Mesenteric fat pad (tissue), 1 donor: ENCODE measurements around the gene CD44. TPM values are rescaled to one million over a fixed set of nuclear protein-coding genes. Genes with fewer than 3 reads are reported as not detected.

Experiments used
- DNase-seq: peaks from one replicate; pipeline ENCODE4 v3.0.0-alpha.2; 2020; ENCODE audit warnings: low spot score
- total RNA-seq: library from RNA; stranded (reverse); fragmentation: NEBNext Ultra II Directional; extraction: Animal tissue kit (Norgen Biotek cat#: 25700); gene quantifications from one replicate; pipeline ENCODE4 v1.2.1, GENCODE V29; 2021
- donor health status: DM: yes; HTN: yes; CAD: no.

The CD44 gene
- total RNA-seq, 1 donor from 2014 or later: 280 TPM

- no peak for DNase-seq
These were observed 95.6 kb downstream of the CD44 start for GRCh38 chr11:35234460-35235156.

- DNase-seq: no peak
These were observed 96.1 kb downstream of the CD44 start for GRCh38 chr11:35235157-35235468.

GRCh38 chr11:35235498-35235897 lies 96.5 kb downstream of the CD44 start:
- DNase-seq: no peak

- DNase-seq: no peak
These were observed 97.1 kb downstream of the CD44 start for GRCh38 chr11:35235936-35236666.

GRCh38 chr11:35236667-35237003 lies 97.7 kb downstream of the CD44 start:
- DNase-seq: no peak

GRCh38 chr11:35237351-35237750 lies 98.4 kb downstream of the CD44 start:
- no peak for DNase-seq

- no peak for DNase-seq
These were observed 99.1 kb downstream of the CD44 start for GRCh38 chr11:35237860-35238715.

GRCh38 chr11:35238882-35239281 lies 99.9 kb downstream of the CD44 start:
- DNase-seq: no peak

GRCh38 chr11:35239471-35240075 lies 100.6 kb downstream of the CD44 start:
- no peak for DNase-seq

- DNase-seq: no peak
These were observed 102.1 kb downstream of the CD44 start for GRCh38 chr11:35241083-35241482.

- no peak for DNase-seq
These were observed 102.6 kb downstream of the CD44 start for GRCh38 chr11:35241531-35241930.

GRCh38 chr11:35242412-35243242 lies 103.7 kb downstream of the CD44 start:
- no peak for DNase-seq

- no peak for DNase-seq
These were observed 104.8 kb downstream of the CD44 start for GRCh38 chr11:35243774-35244173.

- no peak for DNase-seq
These were observed 106.1 kb downstream of the CD44 start for GRCh38 chr11:35245056-35245455.

GRCh38 chr11:35245786-35246185 lies 106.8 kb downstream of the CD44 start:
- no peak for DNase-seq

GRCh38 chr11:35246745-35247144 lies 107.8 kb downstream of the CD44 start:
- DNase-seq: no peak

GRCh38 chr11:35247428-35247827 lies 108.5 kb downstream of the CD44 start:
- DNase-seq: no peak

- DNase-seq: no peak
These were observed 108.9 kb downstream of the CD44 start for GRCh38 chr11:35247863-35248262.

GRCh38 chr11:35248558-35249323 lies 109.8 kb downstream of the CD44 start:
- no peak for DNase-seq

GRCh38 chr11:35250192-35250591 lies 111.2 kb downstream of the CD44 start:
- no peak for DNase-seq
